Measurements from ENCODE around the gene HS6ST3.

GRCh38 chr13:96072392-96072791, 17.5 kb upstream of the HS6ST3 start:
- TF ChIP-seq EZH2phosphoT487 (IDR thresholded peaks at IDR 0.05; ENCODE audit: low read depth, severe bottlenecking, unreplicated experiment) (no peak), CTCF (IDR thresholded peaks at IDR 0.05; ENCODE audit: poor library complexity) (no peak)

Data from hepatocyte (in vitro differentiated cells).